ENCODE results near the gene KANK2.
"Not testable (repeated sequence)": the region's sequence is repeated elsewhere in the genome, so short reads cannot be mapped to it uniquely, and the experiment has no call there.

The KANK2 gene

GRCh38 chr19:11141937-11142527 is 55.3 kb downstream of the KANK2 start:
- Mint-ChIP-seq H3K27me3 (ENCODE audit: low read depth) (peaks cover 3% of the 10 kb centered on the region), H3K4me3 (peak overlapping the region; percentile 4 to 34 (median 26)), H3K27ac (peak overlapping the region; percentile 97 to 99 (median 98)), H3K36me3 (ENCODE audit: low read depth) (peaks cover 11% of the 10 kb centered on the region), H3K9me3 (no peaks in the 10 kb centered on the region), H3K4me1 (peaks cover 31% of the 10 kb centered on the region)
- no peak for TF ChIP-seq CTCF (IDR thresholded peaks at IDR 0.05; ENCODE audit: unreplicated experiment in 3 of 3)

- peaks cover 38% of the 10 kb centered on the region for H3K4me1 Mint-ChIP-seq
- H3K36me3 Mint-ChIP-seq (ENCODE audit: low read depth): peaks cover 6% of the 10 kb centered on the region
- no peak overlapping the region for H3K4me3 Mint-ChIP-seq
- H3K27me3 Mint-ChIP-seq (ENCODE audit: low read depth): peaks cover 3% of the 10 kb centered on the region
- no peaks in the 10 kb centered on the region for H3K9me3 Mint-ChIP-seq
- TF ChIP-seq CTCF (IDR thresholded peaks at IDR 0.05; ENCODE audit: unreplicated experiment in 3 of 3): no peak
- H3K27ac Mint-ChIP-seq: peak overlapping the region in 2 of 3 experiments; percentile 73 to 97
Observed at GRCh38 chr19:11140896-11141295, 56.4 kb downstream of the KANK2 start.

- H3K4me3 Mint-ChIP-seq: peak overlapping the region in 1 of 3 experiments; percentile 48
- not testable (repeated sequence) for H3K36me3 Mint-ChIP-seq (ENCODE audit: low read depth); H3K27me3 Mint-ChIP-seq (ENCODE audit: low read depth); H3K9me3 Mint-ChIP-seq
- peak overlapping the region; percentile 95 to 99 (median 99) for H3K27ac Mint-ChIP-seq
- H3K4me1 Mint-ChIP-seq: peaks cover 38% of the 10 kb centered on the region
Observed at GRCh38 chr19:11140023-11140538, 57.3 kb downstream of the KANK2 start.

- H3K27me3 Mint-ChIP-seq (ENCODE audit: low read depth): peaks cover 3% of the 10 kb centered on the region
- peak overlapping the region; percentile 95 to 99 (median 99) for H3K27ac Mint-ChIP-seq
- peaks cover 38% of the 10 kb centered on the region for H3K4me1 Mint-ChIP-seq
- H3K9me3 Mint-ChIP-seq: no peaks in the 10 kb centered on the region
- H3K36me3 Mint-ChIP-seq (ENCODE audit: low read depth): peaks cover 4% of the 10 kb centered on the region
- peak overlapping the region; percentile 37 to 53 (median 45) for H3K4me3 Mint-ChIP-seq
- TF ChIP-seq CTCF (IDR thresholded peaks at IDR 0.05; ENCODE audit: unreplicated experiment in 3 of 3): no peak
Observed at GRCh38 chr19:11138601-11139300, 58.6 kb downstream of the KANK2 start.

GRCh38 chr19:11137542-11138384 is 59.6 kb downstream of the KANK2 start:
- no peaks in the 10 kb centered on the region for H3K9me3 Mint-ChIP-seq
- peaks cover 13% of the 10 kb centered on the region for H3K36me3 Mint-ChIP-seq (ENCODE audit: low read depth)
- H3K27ac Mint-ChIP-seq: peak overlapping the region; percentile 95 to 99 (median 99)
- peaks cover 31% of the 10 kb centered on the region for H3K4me1 Mint-ChIP-seq
- H3K4me3 Mint-ChIP-seq: peak overlapping the region; percentile 81 to 84 (median 84)
- H3K27me3 Mint-ChIP-seq (ENCODE audit: low read depth): peaks cover 3% of the 10 kb centered on the region
- TF ChIP-seq CTCF (IDR thresholded peaks at IDR 0.05; ENCODE audit: unreplicated experiment in 3 of 3): peak; percentile 78 to 87 (median 84)
